ENCODE measurements around the gene EBF3.

Gene EBF3

DNA sequence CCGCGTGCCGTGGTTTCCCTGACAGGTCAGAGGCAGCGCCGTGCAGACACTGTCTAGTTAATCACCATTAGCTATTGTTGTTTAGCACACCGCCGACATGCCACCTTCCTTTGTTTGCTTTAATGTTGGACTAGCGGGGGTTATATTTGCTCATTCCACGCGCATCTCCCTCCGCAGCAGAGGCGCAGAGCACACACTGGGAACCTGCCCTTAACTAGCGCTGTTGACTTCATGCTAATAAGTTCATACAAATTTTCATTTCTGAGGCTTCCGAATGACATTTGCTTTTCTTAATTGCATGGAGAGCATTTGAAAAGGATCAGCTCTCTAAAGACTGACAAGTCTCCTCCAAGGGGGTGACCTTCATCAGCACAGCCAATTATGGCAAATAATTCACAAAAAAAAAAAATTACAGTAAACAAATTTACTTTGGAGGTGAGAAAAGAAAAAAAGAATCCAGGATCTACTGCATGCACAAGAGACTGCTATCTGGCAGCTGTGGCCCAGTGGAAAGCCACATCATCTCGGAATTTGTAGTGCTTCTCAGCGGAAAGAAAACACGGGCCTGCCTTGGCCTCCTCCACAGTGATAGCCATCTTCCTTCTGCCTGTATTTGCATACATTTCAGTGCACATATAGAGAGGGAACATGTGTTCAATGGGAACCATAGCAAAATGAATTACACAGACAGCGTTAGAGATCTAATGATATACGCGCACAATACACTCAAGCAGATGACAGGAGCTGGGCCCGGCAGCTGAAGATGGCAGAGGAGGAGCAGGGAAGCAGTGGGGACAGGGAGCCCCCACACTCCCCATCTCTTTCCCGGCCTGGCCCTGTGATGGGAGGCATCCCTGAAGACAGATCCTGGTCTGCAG lies 94.2 kb downstream of the EBF3 start:
- DNase-seq: no peak

DNA sequence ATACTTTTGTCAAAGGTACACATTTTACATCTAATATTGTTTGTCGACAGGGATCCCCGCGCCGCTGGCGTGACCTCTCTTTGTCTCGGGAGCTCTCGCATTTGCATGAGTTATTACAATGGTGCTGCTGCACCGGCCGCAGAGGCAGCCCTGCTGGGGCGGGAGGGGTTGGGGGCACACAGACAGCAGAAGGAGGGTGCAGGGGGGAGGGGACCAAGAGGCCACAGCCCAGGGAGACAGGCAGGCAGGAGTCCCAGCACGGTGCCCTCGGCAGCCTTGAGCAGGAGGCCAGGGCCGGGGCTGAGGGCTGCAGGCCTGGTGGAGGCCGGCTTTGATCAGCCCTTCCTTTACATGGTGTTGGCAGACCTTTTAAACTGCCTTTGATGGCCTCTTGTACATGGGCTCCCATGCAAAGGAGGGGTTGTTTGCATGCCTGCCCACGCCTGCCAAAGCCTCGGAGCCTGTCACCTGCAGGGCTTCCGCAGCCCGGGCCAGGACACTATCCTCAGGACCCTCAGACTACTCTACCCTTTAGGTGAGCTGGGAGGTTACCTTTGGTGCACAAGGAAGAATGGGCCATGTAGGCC lies 95.5 kb downstream of the EBF3 start:
- no peak for DNase-seq

DNA sequence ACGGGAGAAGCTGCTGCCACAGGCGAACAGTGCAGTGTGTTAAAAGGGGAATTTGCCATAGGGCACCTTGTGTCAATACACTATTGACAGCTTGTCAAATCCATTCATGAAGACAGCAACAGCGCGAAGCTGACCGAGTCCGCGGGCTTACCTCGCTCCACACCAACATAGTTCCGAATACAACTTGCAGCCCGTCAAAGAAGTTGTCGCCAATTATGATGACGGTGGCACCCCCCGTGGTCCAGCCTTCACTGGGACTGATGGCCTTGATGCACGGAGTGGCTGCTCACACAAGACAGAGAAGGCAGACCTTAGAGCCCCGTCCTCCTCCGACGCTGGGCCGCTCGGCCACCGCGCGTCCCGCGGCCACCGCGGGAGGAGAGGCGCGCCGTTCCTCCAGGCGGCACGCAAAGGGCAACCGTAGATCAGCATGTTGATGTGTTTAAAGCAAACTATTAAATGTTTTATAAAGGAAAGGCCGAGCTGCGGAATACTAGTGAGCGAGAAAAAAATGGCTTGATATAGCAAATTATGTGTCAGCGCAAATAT lies 96.4 kb downstream of the EBF3 start:
- DNase-seq: no peak

DNA sequence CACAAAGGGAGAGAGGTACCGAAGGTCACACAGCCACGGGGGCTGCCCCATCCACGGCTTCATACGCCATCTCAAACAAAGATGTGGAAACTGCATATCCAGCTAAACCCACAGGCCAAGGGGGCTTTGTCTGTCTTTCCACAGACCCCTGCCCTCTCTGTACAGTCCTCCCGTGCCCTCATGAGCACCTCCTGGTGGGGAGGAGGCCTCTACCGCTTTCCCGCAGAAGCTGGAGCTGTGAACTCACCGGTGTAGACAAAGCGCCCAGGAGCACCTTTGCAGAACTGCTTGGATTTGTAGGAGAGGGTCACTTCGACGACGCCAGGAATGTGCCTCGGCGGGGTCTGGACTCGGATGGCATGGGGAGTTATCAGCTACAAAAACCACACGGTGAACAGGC lies 97.2 kb downstream of the EBF3 start:
- DNase-seq: no peak

DNA sequence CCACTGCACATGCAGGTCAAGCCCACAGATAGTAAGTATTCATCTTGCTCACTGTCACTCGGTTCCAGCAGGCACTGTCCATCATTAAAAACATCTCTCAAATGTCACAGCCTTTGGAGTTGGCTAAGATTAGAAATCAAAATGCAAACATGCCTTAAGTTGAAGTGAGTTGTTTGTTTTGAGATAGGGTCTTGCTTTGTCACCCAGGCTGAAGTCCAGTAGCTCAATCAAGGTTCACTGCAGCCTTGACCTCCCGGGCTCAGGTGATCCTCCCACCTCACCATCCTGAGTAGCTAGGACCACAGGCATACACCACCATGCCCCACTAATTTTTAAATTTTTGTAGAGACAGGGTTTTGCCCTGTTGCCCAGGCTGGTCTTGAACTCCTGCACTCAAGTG lies 98.1 kb downstream of the EBF3 start:
- DNase-seq: no peak

DNA sequence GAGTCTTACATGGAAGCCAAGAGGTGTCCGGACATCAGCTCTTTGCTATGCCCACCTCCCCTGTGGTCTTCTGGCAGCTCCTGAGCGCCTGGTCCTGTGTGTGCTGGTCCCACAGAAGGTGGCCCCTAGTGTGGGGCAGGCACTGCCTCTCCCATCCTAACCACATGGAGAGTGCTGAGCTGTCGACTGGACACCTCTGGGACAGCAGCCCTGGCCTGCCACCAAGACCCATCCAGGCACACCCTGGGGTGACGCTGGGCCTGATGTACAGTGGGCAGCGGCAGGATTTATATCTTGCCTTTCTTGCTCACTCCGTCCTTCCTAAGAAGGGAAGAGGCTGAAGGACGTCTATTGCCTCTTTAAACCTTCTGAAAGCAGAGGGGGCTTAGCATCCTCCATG lies 98.7 kb downstream of the EBF3 start:
- DNase-seq: no peak

DNA sequence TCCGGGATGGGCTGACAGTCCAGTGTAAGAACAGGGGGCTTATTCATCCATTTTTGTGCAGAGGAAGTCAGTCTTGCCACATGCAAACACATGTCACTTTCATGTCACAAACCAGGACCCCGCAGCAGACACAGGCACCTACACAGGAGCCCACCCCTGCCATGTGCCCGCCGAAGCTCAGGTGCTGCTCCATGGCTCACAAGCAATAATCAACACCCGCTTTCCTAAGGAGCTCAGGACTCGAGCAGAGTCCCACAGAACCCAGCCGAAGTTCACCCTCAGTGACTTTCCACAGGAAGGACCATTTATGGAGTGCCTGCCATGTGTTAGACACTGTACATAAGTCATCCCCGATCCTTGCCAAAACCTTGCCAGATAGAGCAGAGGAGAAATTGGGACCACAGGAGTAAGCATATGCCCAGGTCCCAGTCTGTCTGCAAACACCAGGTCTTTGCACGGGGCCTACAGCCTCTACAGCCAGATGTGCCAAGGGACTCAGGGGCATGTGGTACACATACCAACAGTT lies 99.4 kb downstream of the EBF3 start:
- no peak for DNase-seq

DNA sequence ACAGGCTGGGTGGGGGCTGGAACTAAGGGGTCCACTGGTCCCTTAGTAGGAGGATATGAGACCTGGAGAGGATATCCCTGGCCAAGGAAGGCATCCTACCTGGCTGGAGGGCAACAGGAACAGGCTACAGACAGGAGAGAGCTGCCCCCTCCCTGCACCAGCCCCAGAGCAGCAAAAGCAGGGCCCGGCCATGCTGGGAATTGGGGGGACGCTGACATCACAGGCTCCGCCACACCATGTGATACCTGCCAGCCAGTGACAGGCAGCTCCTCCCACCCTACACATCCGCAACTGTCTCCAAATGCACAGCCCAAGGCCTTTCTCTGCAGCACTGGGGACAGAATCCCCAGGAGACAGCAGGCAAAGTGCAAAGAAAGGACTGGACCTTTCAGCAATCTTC lies 100.0 kb downstream of the EBF3 start:
- DNase-seq: no peak

DNA sequence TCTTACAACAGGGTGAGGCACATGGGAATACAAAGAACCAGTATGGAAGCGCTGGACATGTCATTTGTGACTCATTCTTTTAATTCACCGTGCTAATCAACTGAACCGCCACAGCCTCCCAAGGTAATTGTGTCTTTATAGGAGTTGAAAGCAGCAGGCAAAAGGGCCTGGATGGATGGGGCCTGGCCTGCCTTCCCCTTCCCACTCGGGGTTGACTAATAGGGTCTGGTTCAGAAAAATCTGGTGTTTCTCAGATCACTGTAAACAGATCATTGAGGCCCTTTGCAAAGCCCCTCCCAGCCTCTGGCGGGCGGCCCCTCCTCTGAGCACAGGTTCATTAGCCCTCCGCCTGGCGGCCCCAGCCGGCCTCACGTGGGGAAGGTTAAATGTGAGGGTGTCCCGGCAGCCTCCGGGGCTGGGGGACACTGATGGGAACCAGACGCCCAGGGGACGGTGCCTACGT lies 100.8 kb downstream of the EBF3 start:
- DNase-seq: no peak

DNA sequence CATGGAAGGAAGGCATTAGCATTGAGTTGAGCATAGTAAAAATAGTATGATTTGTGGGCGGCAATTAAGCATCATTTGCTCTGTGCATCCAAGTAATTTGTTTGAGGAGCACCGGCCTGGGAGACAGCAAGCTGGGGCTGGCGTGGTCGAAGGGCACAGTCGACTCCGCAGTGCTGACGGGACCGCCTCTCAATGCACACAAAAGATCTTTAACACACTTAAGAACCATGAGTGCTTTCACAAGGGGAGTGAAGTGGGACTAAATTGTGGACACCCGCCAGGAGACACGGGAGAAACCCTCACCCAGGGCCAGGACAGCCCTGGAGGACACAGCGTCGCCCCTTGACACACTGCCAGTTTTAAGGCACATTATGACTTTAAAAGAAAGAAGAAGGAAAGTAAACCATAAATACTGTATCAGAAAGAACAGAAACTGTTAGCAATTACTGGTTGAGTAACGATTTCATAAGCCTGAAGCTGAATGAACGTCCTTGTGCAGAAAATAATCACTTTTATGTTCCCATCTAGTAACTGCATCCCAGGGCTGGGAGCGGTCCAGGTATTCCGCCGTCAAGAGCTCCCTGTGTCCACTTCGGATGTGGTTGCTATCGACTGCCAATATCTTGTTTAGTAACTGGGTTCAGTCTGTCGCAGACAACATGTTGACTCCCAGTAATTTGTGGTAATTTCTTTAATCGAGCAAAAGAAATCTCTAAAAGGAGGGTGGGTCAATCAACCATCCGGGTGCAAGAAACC lies 102.1 kb downstream of the EBF3 start:
- no peak for DNase-seq

DNA sequence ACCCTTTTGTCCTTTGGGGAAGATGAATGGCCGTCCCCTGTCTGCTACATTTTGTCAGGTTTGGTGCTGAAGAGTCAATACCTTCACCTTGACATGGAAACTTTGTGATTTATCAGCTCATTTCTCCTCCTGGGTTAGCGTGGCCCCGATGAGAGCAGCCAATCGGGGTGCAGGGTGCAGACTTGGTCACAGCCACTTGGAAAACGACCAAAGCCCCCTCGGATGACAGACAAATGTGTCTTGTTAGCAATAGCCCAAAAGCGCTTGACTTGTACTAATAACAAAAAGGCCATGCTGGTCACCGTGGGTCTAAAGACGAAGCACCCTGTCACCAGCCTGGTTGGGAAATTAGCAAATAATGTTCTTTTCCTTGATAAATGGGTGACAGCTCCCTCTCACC lies 103.7 kb downstream of the EBF3 start:
- no peak for DNase-seq

DNA sequence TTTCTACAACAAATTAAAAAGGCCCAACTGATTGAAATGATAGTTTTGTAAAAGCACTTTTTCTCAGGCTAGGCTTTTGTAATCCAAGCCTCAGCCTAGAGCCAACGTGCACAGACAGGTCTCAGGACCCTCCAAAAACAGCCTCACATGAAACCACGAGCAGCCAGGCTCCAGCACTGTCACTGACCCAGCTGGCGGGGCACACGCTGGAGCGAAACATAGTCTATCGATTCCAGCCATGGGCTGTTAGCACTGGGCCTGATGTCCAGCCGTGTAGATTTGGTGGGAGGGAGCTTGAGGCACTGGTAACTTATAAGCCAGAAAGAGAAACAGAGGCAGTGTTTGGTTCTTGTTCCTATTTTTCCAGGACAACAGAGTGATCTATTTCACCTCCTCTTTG lies 104.5 kb downstream of the EBF3 start:
- no peak for DNase-seq

DNA sequence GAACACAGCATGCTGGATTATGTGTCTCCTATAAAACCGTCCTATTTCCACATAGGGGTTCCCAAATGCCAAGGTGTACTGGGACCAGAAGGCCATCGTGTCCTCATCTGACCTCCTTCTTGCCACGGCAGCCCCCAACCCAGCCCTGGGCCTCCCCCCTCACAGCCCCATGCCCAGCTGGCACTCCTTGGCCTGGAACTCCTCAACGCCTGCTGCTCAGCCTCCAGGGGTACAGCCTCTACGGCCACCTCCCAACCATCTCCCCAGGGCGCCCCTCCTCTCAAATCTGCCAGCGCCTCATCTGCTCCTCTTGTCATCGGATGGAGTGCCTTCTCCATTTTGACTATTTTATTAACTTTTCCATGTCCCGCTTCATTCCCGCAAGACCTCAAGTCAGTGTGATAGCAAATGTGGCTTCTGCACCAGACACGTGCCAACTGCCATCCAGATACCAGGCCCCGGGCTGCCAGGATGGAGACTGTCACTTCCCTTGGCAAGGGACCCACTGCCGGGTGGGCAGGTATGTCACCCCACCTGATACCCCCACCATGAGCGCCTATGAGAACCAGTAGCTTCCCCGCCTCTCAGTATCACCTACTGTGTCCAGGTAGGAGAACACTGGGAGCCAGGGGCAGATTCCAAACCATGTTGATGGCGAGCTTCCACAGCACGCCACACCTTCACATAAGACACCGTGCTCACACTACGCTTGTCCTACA lies 106.7 kb downstream of the EBF3 start:
- DNase-seq: no peak

DNA sequence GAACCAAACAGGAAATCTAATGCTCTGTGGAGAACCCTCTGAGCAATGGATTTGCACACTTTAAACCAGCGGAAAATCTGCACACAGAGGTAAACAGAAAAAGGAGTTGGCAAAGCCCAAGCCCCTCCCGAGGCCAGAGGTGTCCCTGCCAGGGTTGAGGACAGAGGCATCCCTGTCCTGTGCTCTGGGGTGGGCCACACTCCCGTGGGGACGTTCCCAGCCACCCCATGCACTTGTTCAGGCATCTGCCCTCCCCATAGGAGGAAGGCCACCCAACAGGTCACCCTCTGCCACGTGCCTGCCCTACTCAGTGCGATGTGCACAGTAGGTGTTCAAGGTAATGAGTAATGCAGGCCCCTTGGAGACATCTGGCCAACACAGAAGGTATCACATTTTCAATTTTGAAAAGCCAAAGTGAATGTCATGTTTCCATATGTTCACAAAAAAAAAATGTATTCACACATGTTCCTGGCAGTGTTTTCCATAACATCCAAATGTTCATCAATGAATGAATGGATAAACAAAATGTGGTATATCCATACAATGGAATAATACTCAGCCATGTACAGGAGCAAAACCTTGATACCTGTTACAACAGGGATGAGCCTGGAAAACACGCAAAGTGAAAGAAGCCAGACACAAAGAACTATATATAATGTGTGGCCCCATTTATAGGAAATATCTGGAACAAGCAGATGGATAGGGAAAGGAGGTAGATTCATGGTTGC lies 108.1 kb downstream of the EBF3 start:
- DNase-seq: no peak

DNA sequence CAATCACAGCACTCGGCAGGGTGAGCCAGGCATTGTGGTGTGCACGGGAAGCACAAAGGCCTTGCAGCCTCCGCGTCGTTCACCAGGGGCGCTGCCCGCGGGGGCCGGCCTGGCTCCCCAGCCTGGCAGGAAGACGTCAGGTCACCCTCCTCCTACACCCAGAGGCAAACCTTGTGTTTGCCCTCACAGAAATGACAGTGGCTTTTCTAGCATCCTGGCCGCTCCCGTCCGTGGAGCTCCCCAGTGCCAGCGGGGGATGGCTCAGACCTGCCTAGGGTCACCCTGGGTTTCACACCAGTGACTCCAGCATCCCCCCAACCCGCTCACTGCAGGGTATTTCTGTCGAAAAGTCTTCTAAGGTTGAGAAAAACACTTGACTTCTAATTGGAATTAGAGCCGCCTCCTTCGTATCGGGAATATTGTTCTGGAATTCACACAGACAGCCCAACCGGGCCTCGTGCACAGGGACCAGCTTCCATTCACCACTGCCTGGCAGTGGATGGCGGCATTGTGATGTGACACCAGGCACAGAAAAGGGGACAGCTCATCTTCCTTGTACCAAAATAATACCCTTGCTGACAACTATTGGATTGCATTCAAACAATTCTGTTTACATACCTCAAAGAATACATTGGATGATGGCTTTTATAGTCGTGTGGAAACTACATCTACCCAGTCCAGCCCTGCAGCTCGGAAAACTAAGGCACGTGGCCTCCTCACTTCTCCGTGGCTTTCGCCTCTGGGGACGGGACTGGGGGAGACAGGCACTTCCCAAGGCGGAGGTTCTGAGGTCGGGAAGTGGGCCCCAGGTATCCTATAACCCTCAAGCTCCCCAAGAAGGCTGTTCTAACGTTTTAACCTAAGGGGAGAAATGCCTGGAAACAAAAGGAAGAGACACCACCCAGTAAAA lies 109.0 kb downstream of the EBF3 start:
- DNase-seq: no peak

DNA sequence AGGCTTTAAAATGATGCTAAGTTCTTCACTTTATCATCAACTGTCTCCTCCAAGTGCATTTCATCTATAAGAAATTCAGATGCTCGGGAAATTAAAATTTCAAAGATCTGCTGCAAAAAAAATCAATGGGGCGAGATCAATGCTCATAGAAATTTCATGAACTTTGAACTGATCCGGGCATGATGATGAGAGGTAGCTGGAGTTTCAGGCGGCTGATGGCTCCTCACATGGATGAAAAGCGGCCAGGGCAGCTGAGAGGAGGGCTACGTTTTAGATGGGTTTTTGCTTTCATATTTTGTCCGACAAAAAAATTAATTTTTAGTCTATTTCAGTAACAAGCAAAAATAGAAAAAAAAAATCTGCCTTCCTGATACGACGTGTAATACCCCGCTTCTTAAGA lies 109.9 kb downstream of the EBF3 start:
- DNase-seq: no peak

DNA sequence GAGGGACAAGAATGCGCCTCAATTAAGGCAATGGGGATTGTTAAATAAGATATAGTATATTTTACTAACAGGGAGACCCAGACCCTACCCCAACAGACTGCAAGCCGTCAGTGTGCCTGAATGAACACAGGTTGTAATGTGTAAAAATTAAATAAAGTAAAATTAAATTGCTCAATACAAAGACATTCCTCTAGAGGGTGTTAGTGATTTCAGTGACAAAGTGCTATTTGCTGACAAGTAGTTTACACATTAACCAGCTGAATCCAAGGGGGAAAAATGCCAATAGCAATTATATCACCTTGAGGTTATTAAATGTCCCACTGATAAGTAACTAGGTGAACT lies 110.5 kb downstream of the EBF3 start:
- peak; percentile 21 for DNase-seq

DNA sequence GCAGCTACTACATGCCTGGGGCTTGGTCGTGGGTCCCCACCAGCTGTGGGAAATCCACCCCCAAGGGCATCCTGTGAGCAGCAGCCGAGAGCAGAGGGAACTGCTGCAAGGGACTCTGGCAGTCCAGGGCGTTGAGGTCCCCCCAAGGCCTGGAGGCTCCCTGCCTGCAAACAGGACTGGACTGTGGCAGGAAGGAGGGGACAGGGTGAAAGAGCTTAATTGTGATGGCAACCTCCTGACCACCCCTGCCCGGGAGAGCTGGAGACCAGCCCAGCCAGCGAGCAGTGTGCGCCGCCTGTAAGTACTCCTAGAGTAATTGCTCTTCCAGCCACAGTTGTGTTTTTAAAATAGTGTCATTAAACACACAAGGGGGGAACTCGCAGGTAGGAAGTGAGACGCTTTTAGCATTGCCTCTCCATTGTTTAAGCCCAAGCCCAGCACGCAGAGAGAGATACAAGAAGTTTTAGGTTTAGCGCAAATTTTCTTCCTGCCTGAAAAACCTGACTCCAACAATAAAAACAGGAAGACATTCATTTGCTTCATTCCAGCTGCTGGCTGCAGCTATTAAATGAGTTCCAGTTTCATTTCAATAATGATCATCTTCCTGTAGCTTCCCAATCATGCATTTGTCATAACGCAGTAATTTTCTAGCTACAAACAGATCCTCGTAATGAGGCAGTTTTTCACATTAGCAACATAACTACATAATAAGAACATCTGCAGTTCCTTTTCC lies 111.1 kb downstream of the EBF3 start:
- DNase-seq: peak; percentile 29

DNA sequence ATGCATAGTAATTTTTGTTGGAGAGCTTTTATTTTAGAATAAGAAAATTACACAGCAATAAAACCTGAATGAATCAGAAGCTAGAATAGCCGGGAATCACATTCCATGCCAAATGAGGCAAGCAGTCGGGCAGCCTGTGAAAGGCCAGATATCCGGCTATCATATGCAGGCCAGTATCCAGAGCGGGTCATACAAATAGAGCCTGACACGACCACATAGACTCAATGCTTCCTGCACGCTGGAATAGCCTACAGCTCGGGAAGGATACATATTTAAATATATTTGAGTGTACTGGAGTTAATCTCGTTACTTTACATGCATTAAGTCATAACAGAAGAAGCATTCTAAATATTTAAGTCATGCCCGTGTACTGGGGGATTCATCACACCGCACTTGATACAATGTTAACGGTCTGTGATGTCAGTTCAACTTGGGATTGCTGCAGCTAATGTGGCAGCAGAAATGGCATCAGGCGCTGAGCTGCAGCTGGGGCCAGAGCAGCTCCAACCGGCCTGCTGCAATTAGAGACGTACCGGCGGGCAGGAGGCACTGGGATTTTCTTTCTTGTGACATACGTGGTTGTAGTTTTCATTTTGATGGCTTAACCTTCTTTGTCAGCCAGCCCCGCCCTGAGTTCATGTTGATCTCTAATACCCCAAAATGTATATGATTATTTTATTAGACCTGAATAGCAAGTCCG lies 112.0 kb downstream of the EBF3 start:
- DNase-seq: no peak
